GM21717 (cell line): Measurements from ENCODE around the gene FEM1B.
"Not testable (repeated sequence)": the region's sequence is repeated elsewhere in the genome, so short reads cannot be mapped to it uniquely, and the experiment has no call there.

Experiments
- ATAC-seq: cut with Tn5 transposase; IDR thresholded peaks from one replicate; pipeline ENCODE4 v1.9.1; 2021; ENCODE audit warnings: mild to moderate bottlenecking, moderate library complexity; ENCODE audit not compliant: unreplicated experiment

Gene FEM1B

GRCh38 chr15:68277603-68278344 is at the start of gene FEM1B:
Gene FEM1B (plus strand): TSS chr15:68277745. CDS start chr15:68278418, 673 bp downstream.
- ATAC-seq, result peak; percentile 58

- ATAC-seq, result no peak
Observed at GRCh38 chr15:68228143-68228970, 49.2 kb upstream of the FEM1B start.

- ATAC-seq, result peak; percentile 5
Observed at GRCh38 chr15:68228971-68229385, 48.6 kb upstream of the FEM1B start.

- ATAC-seq, result peak; percentile 66
Observed at GRCh38 chr15:68229386-68230156, 48.0 kb upstream of the FEM1B start, which contains the start of gene CLN6. Gene CLN6 (minus strand): TSS chr15:68229728. CDS start chr15:68229584, 144 bp downstream.

- ATAC-seq, result no peak
Observed at GRCh38 chr15:68230157-68231100, 47.1 kb upstream of the FEM1B start.

- no peak for ATAC-seq
Observed at GRCh38 chr15:68231102-68231818, 46.3 kb upstream of the FEM1B start.

GRCh38 chr15:68232449-68232848 is 45.1 kb upstream of the FEM1B start:
- no peak for ATAC-seq

GRCh38 chr15:68232937-68233336 is 44.6 kb upstream of the FEM1B start:
- ATAC-seq, result no peak

- no peak for ATAC-seq
Observed at GRCh38 chr15:68234060-68234459, 43.5 kb upstream of the FEM1B start.

- not testable (repeated sequence) for ATAC-seq
Observed at GRCh38 chr15:68234520-68234919, 43.0 kb upstream of the FEM1B start.

- ATAC-seq, result no peak
Observed at GRCh38 chr15:68235022-68235421, 42.5 kb upstream of the FEM1B start.

- ATAC-seq, result no peak
Observed at GRCh38 chr15:68239025-68239424, 38.5 kb upstream of the FEM1B start.

GRCh38 chr15:68241088-68241935 is 36.2 kb upstream of the FEM1B start:
- no peak for ATAC-seq

- ATAC-seq, result no peak
Observed at GRCh38 chr15:68244235-68244634, 33.3 kb upstream of the FEM1B start.

GRCh38 chr15:68249058-68249713 is 28.4 kb upstream of the FEM1B start:
- no peak for ATAC-seq

GRCh38 chr15:68252925-68253534 is 24.5 kb upstream of the FEM1B start:
- ATAC-seq, result no peak

GRCh38 chr15:68256675-68257450 is 20.7 kb upstream of the FEM1B start:
- no peak for ATAC-seq
